ENCODE data around the gene TMEM63C. TPM values are rescaled to one million over a fixed set of nuclear protein-coding genes. Genes with fewer than 3 reads are reported as not detected.

Gene TMEM63C
- polyA plus RNA-seq, 1 donor from 2014 or later: 11.1 TPM

DNA sequence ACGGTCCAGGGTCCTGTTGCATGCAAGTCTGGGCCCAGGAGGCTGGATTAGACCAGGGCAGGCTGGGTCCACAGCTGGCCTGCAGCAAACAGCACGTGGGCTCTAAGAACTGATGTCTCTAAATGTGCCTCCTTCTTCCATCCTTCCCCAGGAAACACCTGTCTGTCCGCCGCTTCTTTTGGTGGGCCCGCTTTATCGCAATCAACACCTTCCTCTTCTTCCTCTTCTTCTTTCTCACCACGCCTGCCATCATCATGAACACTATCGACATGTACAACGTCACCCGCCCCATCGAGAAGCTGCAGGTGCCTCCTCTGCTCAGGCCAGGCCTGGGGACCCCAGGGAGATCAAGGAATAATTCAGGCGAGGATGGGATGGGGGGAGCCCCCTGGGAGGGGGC lies 61.2 kb downstream of the TMEM63C start:
- Histone ChIP-seq H3K9ac (ENCODE audit: low read length) (no peak overlapping the region), H3K9me3 (ENCODE audit: low read length) (no peaks in the 10 kb centered on the region), H3K36me3 (ENCODE audit: insufficient read depth, low read length) (peaks cover 5% of the 10 kb centered on the region)

DNA sequence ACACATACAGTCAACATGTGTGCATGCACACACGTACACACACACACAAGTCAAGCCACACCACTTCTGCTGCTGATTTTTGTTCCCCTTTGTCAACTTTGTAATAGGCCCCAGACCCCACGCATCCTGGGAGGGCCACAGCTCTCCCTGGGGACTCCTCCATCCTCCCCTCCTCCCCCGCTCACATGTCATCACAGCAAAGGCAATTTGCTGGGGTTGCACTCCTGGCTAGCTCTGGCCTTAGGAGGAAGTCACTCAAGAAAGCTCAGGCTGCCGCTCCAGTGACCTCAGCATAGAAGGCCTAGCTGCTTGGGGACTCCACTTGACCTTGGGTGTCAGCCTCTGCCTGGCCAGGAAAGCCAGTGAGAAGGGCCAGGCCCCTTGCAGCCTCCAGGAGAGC lies 62.3 kb downstream of the TMEM63C start:
- H2AFZ ChIP-seq (ENCODE audit: low read depth, low read length): no peak overlapping the region
- H3K4me3 ChIP-seq (ENCODE audit: low read length): no peak overlapping the region
- H3F3A ChIP-seq (ENCODE audit: insufficient read depth, low read length, poor library complexity, severe bottlenecking): no peaks in the 10 kb centered on the region
- H3K79me2 ChIP-seq (replicated peaks; ENCODE audit: insufficient read depth, low read length): no peaks in the 10 kb centered on the region
- no peak overlapping the region for H3K9ac ChIP-seq (ENCODE audit: low read length)
- no peaks in the 10 kb centered on the region for H3K27me3 ChIP-seq (ENCODE audit: insufficient read depth, low read depth, low read length)
- no peak for TF ChIP-seq RAD21 (conservative IDR thresholded peaks at IDR 0.05)
- TF ChIP-seq, protein P1, sequence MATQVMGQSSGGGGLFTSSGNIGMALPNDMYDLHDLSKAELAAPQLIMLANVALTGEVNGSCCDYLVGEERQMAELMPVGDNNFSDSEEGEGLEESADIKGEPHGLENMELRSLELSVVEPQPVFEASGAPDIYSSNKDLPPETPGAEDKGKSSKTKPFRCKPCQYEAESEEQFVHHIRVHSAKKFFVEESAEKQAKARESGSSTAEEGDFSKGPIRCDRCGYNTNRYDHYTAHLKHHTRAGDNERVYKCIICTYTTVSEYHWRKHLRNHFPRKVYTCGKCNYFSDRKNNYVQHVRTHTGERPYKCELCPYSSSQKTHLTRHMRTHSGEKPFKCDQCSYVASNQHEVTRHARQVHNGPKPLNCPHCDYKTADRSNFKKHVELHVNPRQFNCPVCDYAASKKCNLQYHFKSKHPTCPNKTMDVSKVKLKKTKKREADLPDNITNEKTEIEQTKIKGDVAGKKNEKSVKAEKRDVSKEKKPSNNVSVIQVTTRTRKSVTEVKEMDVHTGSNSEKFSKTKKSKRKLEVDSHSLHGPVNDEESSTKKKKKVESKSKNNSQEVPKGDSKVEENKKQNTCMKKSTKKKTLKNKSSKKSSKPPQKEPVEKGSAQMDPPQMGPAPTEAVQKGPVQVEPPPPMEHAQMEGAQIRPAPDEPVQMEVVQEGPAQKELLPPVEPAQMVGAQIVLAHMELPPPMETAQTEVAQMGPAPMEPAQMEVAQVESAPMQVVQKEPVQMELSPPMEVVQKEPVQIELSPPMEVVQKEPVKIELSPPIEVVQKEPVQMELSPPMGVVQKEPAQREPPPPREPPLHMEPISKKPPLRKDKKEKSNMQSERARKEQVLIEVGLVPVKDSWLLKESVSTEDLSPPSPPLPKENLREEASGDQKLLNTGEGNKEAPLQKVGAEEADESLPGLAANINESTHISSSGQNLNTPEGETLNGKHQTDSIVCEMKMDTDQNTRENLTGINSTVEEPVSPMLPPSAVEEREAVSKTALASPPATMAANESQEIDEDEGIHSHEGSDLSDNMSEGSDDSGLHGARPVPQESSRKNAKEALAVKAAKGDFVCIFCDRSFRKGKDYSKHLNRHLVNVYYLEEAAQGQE (IDR thresholded peaks at IDR 0.05; ENCODE audit: borderline replicate concordance): no peak
- TF ChIP-seq EP300 (conservative IDR thresholded peaks at IDR 0.05; ENCODE audit: poor library complexity, severe bottlenecking): no peak
- TF ChIP-seq SMC3 (conservative IDR thresholded peaks at IDR 0.05; ENCODE audit: poor library complexity): no peak
- TF ChIP-seq, protein P2, sequence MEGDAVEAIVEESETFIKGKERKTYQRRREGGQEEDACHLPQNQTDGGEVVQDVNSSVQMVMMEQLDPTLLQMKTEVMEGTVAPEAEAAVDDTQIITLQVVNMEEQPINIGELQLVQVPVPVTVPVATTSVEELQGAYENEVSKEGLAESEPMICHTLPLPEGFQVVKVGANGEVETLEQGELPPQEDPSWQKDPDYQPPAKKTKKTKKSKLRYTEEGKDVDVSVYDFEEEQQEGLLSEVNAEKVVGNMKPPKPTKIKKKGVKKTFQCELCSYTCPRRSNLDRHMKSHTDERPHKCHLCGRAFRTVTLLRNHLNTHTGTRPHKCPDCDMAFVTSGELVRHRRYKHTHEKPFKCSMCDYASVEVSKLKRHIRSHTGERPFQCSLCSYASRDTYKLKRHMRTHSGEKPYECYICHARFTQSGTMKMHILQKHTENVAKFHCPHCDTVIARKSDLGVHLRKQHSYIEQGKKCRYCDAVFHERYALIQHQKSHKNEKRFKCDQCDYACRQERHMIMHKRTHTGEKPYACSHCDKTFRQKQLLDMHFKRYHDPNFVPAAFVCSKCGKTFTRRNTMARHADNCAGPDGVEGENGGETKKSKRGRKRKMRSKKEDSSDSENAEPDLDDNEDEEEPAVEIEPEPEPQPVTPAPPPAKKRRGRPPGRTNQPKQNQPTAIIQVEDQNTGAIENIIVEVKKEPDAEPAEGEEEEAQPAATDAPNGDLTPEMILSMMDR (IDR thresholded peaks at IDR 0.05; ENCODE audit: poor library complexity, severe bottlenecking): no peak
- TF ChIP-seq EZH2 (IDR thresholded peaks at IDR 0.05; ENCODE audit: borderline replicate concordance, insufficient read depth, low read length, poor library complexity, severe bottlenecking): no peak
- TF ChIP-seq MXI1 (conservative IDR thresholded peaks at IDR 0.05; ENCODE audit: poor library complexity, severe bottlenecking): no peak
- no peak for TF ChIP-seq POLR2AphosphoS5 (IDR thresholded peaks at IDR 0.05)
- no peak for TF ChIP-seq TAF1 (IDR thresholded peaks at IDR 0.05; ENCODE audit: low read depth)
- H3K4me2 ChIP-seq (ENCODE audit: low read length): no peak overlapping the region
- no peak overlapping the region for H3K27ac ChIP-seq (ENCODE audit: low read length)
- no peaks in the 10 kb centered on the region for H3K9me2 ChIP-seq (ENCODE audit: insufficient read depth, low read length)
- no peaks in the 10 kb centered on the region for H3K9me3 ChIP-seq (ENCODE audit: low read length)
- H3K36me3 ChIP-seq (ENCODE audit: insufficient read depth, low read length): peaks cover 5% of the 10 kb centered on the region
- H4K20me1 ChIP-seq (ENCODE audit: insufficient read depth): no peaks in the 10 kb centered on the region

More for the DNA sequence above, 61.2 kb downstream of the TMEM63C start:
- no peaks in the 10 kb centered on the region for H4K20me1 ChIP-seq (ENCODE audit: insufficient read depth)
- H3K79me2 ChIP-seq (replicated peaks; ENCODE audit: insufficient read depth, low read length): no peaks in the 10 kb centered on the region
- no peak overlapping the region for H2AFZ ChIP-seq (ENCODE audit: low read depth, low read length)
- no peaks in the 10 kb centered on the region for H3K9me2 ChIP-seq (ENCODE audit: insufficient read depth, low read length)
- H3K27me3 ChIP-seq (ENCODE audit: insufficient read depth, low read depth, low read length): no peaks in the 10 kb centered on the region
- no peak overlapping the region for H3K27ac ChIP-seq (ENCODE audit: low read length)
- TF ChIP-seq RAD21 (conservative IDR thresholded peaks at IDR 0.05) (no peak), SMC3 (conservative IDR thresholded peaks at IDR 0.05; ENCODE audit: poor library complexity) (no peak), TAF1 (IDR thresholded peaks at IDR 0.05; ENCODE audit: low read depth) (no peak), POLR2AphosphoS5 (IDR thresholded peaks at IDR 0.05) (no peak), EZH2 (IDR thresholded peaks at IDR 0.05; ENCODE audit: borderline replicate concordance, insufficient read depth, low read length, poor library complexity, severe bottlenecking) (no peak), MXI1 (conservative IDR thresholded peaks at IDR 0.05; ENCODE audit: poor library complexity, severe bottlenecking) (no peak), EP300 (conservative IDR thresholded peaks at IDR 0.05; ENCODE audit: poor library complexity, severe bottlenecking) (no peak)
- TF ChIP-seq, protein P1 (IDR thresholded peaks at IDR 0.05; ENCODE audit: borderline replicate concordance): no peak
- TF ChIP-seq, protein P2 (IDR thresholded peaks at IDR 0.05; ENCODE audit: poor library complexity, severe bottlenecking): no peak
- H3K4me2 ChIP-seq (ENCODE audit: low read length): no peak overlapping the region
- no peak overlapping the region for H3K4me3 ChIP-seq (ENCODE audit: low read length)
- H3F3A ChIP-seq (ENCODE audit: insufficient read depth, low read length, poor library complexity, severe bottlenecking): no peaks in the 10 kb centered on the region

All from neural cell (in vitro differentiated cells).